HG03342 (cell line): Measurements from ENCODE around the gene DGLUCY.
"Not testable (repeated sequence)": the region's sequence is repeated elsewhere in the genome, so short reads cannot be mapped to it uniquely, and the experiment has no call there.

Source experiments
- ATAC-seq: cut with Tn5 transposase; IDR thresholded peaks from one replicate; pipeline ENCODE4 v1.9.1; 2021; ENCODE audit warnings: mild to moderate bottlenecking, moderate library complexity; ENCODE audit not compliant: unreplicated experiment

DGLUCY gene

DNA sequence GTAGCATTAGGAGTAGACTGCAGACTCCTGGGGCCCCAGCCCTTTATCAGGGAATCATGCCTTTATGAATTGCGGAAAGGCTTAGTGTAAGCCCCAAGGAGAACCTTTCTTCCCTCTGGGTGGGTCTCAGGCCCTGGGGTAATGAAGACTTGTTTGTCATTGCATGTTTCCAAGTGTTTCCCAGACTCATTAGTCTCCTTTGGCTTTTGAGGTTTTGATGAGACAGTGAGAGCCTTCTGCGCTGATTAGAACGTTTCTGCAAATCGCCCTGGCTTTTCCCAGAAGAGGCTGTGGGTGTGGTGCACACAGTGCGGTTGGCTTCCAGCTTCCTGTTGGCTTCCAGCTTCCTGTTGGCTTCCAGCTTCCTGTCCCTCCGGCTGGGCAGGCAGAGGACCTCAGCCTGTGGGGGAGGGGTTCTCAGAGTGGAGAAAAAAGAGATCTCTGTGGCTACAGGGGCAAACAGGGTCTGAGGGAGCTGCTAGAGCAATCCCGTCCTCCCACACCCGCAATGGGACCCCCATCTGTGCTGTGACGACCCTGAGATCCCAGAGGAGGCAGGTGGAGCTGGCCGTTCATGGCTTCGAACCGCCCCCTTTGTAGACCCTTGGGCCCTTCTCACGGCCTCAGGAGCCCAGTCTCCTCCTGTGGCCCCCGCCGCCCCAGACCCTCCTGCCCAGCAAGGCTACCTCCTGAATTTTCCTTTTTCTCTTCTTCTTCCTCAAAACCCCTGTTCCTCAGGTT is 88.5 kb downstream of the DGLUCY start:
- ATAC-seq, result no peak

DNA sequence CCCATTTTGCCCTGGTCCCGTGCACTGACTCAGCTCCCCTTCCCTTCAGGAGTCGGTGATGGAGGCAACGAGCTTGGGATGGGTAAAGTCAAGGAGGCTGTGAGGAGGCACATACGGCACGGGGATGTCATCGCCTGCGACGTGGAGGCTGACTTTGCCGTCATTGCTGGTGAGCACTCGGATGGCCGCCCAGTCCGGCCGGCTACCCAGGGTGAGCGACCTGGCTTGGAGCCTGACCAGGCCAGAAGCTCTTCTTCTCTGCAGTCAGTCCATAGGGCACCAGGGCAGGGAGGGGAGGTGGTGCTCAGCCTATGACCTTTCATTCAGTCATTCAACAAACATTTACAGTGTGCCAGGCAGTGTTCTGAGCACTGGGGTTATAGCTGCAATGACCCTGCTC is 90.8 kb downstream of the DGLUCY start:
- ATAC-seq, result no peak

DNA sequence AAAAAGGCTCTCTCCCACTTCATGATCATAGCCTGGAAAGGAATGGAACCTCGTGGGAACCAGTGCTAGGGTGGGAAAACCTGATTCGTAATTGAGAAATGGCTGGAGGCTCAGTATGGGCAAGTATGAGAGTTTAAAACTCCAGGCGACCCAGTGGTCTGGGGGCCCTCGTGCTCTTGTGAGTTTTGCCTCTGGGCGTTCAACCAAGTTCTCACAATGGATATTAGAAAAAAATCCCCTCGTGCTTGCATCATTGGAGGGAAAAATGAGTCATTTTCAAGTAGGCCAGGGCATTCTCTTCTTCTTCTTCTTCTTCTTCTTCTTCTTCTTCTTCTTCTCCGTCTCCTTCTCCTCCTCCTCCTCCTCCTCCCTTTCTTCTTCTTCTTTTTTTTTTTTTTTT is 91.6 kb downstream of the DGLUCY start:
- ATAC-seq, result no peak

DNA sequence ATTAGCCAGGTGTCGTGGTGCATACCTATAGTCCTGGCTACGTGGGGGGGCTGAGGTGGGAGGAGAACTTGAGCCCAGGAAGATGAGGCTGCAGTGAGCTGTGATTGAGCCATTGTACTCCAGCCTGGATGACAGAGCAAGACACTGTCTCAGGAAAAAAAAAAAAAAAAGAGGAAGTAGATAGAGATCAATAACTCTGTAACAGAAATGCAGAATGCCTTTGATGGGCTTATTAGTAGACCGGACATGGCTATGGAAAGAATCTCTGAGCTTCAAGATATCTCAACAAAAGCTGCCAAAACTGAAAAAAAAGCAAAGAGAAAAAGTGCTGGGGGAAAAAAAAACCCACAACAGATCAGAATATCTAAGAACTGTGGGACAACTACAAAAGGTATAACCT is 93.1 kb downstream of the DGLUCY start:
- ATAC-seq, result no peak

DNA sequence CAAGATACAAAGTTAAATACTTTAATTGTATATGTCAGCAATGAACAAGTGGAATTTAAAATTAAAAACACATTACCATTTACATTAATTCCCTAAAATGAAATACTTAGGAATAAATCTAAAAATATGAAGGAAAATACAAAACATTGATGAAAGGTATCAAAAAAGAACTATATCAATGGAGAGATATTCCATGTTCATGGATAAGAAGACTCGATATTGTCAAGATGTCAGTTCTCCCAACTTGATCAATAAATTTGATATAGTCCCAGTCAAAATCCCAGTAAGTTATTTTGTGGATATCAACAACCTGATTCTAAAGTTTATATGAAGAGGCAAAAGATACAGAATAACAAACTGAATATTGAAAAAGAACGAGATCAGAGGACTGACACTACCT is 97.1 kb downstream of the DGLUCY start:
- ATAC-seq, result no peak

DNA sequence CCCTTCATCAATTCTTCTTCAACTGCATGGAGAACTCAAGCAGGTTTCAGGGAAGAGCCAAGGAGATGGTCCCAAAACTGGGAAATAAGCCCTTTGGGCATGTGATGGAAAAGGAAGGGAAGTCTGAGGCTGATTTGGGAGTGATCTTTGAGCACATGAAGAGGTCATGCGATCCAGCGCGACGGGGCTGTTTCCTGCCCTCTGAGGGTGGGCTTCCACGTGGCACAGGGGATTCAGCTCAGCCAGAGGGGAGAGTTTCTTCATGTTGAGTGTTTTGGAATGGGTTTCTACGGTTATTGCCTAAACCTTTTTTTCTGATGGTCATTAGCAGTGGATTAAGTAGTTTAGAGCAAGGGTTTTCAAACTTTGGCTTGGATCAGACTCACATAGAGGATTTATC is 100.4 kb downstream of the DGLUCY start:
- ATAC-seq, result no peak

DNA sequence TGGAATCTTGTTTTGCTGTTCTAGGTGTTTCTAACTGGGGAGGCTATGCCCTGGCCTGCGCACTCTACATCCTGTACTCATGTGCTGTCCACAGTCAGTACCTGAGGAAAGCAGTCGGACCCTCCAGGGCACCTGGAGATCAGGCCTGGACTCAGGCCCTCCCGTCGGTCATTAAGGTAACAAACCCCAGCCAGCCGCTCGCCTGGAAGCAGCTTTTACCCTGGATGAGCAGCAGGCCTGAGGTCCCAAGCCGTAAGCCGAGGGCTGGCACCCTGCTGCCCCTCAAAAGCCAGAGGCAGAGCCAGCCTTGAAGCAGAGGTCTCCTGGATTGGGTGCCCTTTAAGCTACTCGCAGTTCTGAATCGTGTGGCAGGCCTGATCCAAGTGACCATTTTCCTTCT is 101.5 kb downstream of the DGLUCY start:
- no peak for ATAC-seq

DNA sequence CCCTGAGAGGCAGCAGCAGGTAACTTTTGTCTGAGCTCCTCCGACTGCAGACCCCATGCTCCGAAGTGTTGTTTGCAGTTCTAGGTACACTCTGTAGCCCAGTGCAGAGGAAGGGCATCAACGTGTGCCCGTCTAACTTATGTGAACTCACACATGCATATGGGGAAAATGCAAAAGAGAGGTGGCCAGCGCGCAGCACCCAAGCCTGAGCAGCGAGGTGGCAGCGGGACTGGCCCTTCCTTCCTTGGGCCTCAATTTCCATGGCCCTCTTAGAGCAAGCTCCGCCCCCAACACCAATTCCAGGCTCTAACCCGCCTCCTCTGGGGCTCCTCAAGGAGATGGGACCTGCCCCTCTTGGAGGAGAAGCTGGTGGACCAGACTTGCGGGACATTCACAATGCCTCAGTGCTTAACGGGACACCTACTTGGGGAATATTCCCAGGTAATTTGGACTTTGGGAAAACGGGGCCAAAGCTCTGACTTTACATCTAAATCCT is 102.9 kb downstream of the DGLUCY start:
- no peak for ATAC-seq

DNA sequence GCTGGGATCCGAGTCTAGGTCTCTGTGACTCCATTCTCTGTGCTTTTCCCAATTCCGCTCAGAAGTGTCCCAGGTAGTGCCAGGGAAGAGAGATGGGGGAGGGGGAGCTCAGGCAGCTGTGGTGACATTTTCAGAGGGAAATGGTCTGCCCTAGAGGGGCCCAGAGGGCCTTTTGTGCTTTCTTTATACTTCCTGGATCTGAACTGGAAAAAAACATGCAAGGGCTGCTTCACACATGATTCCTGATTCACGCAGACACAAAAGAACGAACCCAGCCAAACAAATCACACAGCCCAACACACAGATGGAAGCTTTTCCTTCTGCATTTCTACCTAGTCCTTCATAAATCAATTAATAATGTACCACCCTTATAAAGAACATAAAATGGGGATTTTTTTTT is 104.1 kb downstream of the DGLUCY start:
- no peak for ATAC-seq

DNA sequence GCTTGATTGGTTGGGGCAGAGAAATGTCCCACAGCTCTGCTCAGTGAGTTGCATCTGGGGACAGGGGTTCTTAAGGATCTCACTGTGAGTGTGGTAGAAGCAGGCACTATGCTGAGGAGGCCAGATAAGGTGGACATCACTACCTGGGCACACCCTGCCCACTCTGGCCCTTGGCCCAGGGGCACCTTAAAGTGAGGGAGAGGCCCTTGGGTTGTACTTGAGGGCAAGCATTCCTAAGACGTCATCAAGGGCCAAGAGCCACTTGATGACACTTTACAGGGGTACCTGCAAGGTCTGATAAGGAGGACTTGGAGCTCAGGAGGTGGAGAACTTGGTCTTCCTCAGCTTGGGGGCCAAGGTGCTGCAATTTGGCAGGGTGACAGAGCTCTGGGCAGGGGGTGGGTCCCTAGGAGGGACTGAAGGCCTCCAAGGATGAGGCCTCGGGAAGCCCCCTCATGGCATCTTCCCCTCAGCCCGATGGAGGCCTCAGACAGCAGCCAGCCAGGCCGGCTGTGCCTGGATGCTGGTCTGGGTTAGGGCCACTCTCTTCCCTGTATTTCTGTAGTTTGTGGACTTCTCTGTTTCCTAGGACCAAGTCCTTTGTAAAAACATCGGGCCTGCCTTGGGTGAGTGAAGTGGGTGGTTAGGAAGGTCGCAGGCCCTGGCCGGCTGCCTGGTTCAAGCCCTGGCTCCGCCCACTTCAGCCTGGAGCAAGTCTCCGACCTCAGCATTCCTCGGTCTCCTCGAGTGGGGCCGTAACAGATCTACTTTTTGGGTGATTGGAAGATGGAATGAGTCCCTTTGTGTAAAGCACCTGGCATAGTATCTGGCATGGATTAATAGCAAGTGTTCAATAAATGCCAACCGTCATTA is 105.9 kb downstream of the DGLUCY start:
- ATAC-seq, result no peak

DNA sequence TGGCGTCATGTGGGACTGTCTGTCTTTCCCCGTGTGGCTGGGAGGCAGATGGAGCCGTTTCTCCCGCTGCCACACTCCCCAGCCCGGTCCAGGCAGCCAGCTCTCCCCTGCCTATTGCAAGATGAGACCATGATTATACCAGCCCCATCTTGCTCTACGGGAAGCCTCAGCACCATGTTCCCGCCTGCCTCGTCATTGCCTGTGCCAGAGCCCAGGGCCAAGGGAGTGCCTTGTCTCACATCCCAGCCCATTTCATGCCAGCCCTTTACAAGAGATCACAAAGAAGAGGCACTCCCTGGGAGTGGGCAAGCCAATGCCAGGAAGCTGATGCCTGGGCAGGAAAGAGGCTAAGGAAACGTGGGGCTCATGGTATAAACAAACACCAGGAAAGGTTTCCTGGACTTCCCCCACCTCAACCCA is 106.7 kb downstream of the DGLUCY start:
- ATAC-seq, result no peak

DNA sequence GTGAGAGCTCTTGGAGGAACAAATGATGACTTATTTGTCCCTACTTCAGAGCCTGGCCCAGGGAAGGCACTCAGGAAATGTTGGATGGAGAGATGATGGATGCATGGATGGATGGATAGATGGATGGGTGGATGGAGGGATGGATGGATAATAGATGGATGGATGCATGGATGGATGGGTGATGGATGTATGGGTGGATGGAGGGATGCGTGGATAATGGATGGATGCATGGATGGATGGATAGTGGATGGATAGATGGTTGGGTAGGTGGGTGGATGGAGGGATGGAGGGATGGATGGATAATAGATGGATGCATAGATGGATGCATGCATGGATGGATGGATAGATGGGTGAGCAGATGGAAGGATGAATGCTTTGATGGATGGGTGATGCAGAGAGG is 107.4 kb downstream of the DGLUCY start:
- no peak for ATAC-seq

DNA sequence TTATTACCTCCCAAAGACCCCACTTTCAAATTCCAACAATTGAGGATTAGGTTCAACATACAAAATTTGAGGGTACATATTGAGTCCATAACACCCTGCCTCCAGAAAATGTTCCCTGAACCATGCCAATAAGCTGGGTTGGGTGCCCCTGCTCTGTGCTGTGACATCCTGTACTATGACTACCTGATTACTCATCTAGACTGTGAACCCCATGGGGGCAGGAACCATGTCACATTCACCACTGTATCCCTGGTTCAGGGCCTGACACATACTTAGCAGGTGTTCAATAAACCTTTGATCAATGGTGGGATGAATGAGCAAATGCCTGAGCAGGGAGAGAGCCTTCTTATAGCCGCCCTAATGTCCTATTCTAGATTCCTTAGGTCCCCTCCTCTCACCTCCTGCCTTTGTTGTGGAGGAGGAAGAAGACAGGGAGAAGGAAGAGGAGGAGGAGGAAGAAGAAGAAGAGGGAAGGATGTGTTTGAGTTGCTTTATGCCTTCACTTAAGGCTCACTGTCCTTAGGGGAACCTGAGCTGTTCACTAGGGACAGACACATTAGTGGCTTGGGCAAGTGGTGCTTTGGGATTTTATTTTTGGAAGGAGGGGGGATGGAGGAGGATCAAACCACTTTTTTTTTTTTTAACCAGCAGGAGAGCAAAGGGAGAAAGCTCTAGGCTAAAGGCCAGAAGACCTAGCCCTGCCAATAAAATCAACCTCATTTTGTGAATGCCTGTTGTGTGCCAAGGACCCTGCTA is 109.3 kb downstream of the DGLUCY start:
- no peak for ATAC-seq

DNA sequence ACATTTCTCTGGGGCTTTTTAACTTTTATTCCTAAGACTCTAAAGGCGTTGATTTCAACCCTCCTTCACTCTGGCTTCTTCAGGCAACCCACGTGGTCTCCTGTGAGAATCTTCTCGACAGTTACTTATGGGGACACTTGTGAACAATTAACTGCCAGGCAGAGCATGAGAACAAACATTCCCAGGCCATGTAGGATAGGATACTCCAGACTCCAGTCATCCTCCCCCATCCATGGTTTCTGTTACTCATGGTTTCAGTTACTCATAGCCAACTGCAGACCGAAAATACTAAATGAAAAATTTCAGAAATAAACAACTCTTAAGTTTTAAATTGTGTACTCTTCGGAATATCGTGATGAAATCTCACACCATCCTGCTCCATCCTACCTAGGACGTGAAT is 111.2 kb downstream of the DGLUCY start:
- no peak for ATAC-seq

DNA sequence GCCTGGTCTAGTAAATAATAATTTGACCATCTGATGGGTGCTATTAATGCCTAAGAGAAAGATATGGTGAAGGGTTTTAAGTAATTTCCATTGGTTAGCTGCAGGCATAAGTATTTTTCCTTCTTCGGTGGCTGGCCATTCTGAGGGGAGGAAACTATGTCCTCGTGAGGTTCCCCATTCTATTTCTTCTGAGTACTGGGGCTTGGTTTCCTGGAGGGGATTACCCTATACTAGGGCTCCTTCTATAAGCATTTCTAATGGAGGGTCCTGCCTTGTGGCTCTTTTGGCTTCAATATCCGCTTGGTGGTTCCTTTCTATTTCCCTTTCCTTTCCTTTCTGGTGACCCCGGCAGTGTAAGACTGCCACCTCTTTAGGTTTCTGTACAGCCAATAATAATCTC is 112.5 kb downstream of the DGLUCY start:
- not testable (repeated sequence) for ATAC-seq

DNA sequence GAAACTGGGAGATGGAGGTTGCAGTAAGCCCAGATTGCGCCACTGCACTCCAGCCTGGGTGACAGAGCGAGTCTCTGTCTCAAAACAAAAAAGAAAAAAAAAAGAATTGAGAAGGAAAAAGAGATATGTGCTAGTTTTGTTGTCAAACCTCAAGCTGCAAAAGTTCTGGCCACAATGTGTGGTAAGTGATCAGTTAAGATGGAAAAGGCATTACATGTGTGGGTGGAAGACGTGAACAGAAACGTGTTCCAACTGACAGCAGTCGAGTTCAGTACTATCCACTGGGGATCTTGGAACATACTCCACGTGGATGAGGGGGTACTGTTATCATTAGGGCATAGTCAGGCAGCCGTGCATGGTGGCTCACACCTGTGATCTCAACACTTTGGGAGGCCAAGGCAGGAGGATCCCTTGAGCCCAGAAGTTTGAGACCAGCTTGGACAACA is 113.3 kb downstream of the DGLUCY start:
- ATAC-seq, result no peak

DNA sequence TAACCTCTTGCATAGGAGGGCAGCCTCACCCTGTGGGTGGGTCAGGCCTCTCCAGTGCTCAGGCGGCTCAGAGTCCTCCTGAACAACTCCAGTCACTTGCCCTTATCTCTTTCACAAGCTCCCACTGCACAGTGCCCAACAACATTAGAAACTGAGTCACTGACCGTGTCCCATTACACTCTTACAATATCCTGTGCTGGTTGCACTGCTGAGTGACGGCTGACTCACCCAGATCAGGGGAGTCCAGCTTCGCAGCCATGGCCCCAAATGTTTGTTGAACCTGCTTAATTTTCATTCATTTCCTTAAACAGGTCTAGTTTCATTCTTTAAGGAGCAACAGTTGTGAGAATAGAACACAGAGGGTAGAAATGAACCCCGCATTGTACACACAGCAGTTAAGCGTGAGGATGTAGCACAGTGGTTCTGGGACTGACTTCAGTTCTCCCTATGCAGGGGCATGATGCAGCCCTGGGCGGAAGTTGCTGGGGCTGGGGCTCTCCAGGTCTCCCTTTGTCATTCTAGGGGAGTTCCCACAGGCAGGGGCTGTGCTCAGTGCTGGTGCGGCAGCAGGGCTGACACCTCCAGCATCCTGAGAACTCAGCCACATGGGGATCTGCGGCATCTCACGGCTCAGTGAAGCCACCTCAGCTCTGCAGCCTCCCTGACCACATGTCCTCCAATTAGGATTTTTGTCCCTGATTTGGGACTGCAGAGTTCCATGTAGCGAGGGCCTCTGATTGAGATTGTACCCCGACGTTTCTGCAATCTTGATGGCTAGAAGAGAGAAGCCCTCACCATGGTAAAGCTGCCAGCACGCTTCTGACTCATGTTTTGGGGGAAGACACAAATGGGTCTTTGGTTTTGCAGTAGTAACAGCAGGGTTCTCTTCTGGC is 114.5 kb downstream of the DGLUCY start:
- peak; percentile 84 for ATAC-seq

DNA sequence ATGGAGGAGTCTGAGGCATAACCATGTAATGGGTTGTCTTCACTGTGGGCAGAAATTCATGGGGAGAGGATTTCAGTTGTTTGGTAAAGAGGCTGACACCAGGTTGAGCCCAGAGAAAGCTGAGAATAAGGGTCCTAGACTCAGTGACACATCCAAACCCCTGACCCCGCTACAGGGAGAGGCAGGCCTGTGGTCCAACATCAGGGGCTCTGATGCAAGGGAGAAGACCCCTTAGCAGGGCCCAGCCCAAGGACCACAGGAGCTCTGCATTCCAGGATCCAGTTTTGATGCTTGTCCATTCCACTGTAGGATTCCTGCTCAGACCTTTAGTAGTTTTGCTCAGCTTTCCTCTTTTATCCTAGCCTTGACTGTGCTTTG is 115.1 kb downstream of the DGLUCY start:
- ATAC-seq, result no peak

DNA sequence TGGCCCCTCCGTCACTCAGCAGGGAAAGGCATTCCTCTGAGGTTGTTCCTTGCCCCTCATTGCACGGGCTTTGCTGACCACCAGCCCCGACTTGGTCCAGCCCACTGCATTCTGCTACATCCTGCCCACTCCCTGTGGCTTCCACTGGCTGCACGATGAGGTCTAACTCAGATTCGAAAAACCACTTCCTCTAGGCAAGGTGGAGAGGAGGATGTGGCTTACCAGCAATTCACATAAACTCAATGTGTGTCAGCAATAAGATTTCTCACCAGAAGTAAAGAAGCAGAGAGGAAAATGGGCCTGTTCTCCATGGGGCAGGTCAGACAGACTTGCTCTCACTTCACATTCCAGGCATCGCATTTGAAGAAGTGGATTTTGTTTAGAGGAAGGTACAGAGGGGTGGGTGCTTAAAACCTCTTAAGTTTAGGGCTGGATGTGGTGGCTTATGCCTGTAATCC is 115.9 kb downstream of the DGLUCY start:
- peak; percentile 65 for ATAC-seq

DNA sequence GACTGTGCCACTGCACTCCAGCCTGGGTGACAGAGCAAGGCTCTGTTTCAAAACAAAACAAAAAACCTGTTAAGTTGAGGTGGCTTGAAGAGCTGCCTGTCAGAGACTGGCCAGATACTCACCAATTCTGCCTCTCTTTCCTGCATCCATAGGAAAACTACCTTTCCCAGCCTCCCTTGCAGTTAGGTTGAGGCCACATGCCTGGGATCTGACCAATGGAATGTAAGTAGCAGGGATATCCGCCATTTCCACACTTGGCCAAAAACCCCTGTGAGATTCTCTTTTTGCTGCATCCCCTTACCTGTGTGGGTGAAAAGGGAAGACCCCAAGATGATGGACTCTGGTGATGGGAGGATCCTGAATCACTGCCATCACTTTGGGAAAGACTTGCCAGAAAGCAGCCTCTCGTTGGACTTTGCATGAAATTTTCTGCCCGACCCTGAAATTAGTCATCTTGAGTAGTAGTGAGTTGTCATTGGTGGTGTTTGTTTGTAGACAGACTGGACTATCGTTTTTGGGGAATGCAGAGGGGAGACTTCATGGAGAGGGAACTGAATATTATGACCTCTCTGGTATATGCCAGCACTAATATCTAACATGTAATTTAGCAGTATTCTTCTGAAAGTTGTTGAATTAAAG is 116.6 kb downstream of the DGLUCY start:
- ATAC-seq, result no peak
